Measurements from ENCODE around the gene TRNAU1AP.

- TF ChIP-seq CTCF (IDR thresholded peaks at IDR 0.05): no peak
- no peak for TF ChIP-seq POLR2A (IDR thresholded peaks at IDR 0.05)
Observed at GRCh38 chr1:28573564-28573963, 20.7 kb downstream of the TRNAU1AP start.
